Mesendoderm (in vitro differentiated cells): Measurements from ENCODE around the gene NUMB. TPM values are rescaled to one million over a fixed set of nuclear protein-coding genes. Genes with fewer than 3 reads are reported as not detected.
A peak's percentile ranks its signal among the peaks of the same experiment; 100 is the strongest.

Source experiments
- DNase-seq: peaks from one replicate; pipeline ENCODE4 v3.0.0; 2013
- H2AK5ac ChIP-seq: 2 replicates; pipeline ENCODE4 v1.6.1; 2013; ENCODE audit warnings: low read length, inconsistent platforms
- H2BK120ac ChIP-seq: 2 replicates; pipeline ENCODE4 v1.6.1; 2013; ENCODE audit warnings: low read depth, mild to moderate bottlenecking, low read length, moderate library complexity, mixed read lengths
- H2BK15ac ChIP-seq: replicated peaks from 2 replicates; pipeline ENCODE4 v1.6.1; 2013; ENCODE audit warnings: low read depth, mild to moderate bottlenecking, moderate library complexity
- H2BK5ac ChIP-seq: 2 replicates; pipeline ENCODE4 v1.6.1; 2013; ENCODE audit warnings: low read length, inconsistent platforms
- H3K18ac ChIP-seq: 2 replicates; pipeline ENCODE4 v1.6.1; 2013; ENCODE audit warnings: mild to moderate bottlenecking, low read length, mixed read lengths
- H3K23ac ChIP-seq: one replicate; pipeline ENCODE4 v1.6.1; 2013; ENCODE audit warnings: low read length
- H3K27ac ChIP-seq: 2 replicates; pipeline ENCODE4 v1.5.1; 2013; ENCODE audit warnings: low read depth, mild to moderate bottlenecking, inconsistent platforms, low read length, moderate library complexity
- H3K27me3 ChIP-seq: 2 replicates; pipeline ENCODE4 v1.6.1; 2013; ENCODE audit warnings: low read length, control low read depth, mild to moderate bottlenecking, inconsistent platforms; ENCODE audit not compliant: insufficient read depth, poor library complexity
- H3K36me3 ChIP-seq: 2 replicates; pipeline ENCODE4 v1.6.1; 2013; ENCODE audit warnings: low read length, inconsistent platforms; ENCODE audit not compliant: control insufficient read depth, insufficient read depth
- H3K4ac ChIP-seq: one replicate; pipeline ENCODE4 v1.6.1; 2013; ENCODE audit warnings: low read depth, mild to moderate bottlenecking, low read length, moderate library complexity
- H3K4me1 ChIP-seq: 2 replicates; pipeline ENCODE4 v1.6.1; 2013; ENCODE audit warnings: low read depth, low read length, inconsistent platforms; ENCODE audit not compliant: control insufficient read depth
- H3K4me2 ChIP-seq: 2 replicates; pipeline ENCODE4 v1.6.1; 2013; ENCODE audit warnings: low read length
- H3K4me3 ChIP-seq: 2 replicates; pipeline ENCODE4 v1.5.1; 2013; ENCODE audit warnings: mild to moderate bottlenecking, low read length
- H3K56ac ChIP-seq: one replicate; pipeline ENCODE4 v1.6.1; 2013; ENCODE audit warnings: low read length
- H3K79me1 ChIP-seq: 2 replicates; pipeline ENCODE4 v1.6.1; 2013; ENCODE audit warnings: low read length, inconsistent platforms
- H3K79me2 ChIP-seq: 2 replicates; pipeline ENCODE4 v1.6.1; 2013; ENCODE audit warnings: mild to moderate bottlenecking, low read length; ENCODE audit not compliant: control insufficient read depth, insufficient read depth
- H3K9ac ChIP-seq: 2 replicates; pipeline ENCODE4 v1.6.1; 2013; ENCODE audit warnings: low read length, inconsistent platforms
- H4K5ac ChIP-seq: one replicate; pipeline ENCODE4 v1.6.1; 2013; ENCODE audit warnings: low read length
- H4K8ac ChIP-seq: one replicate; pipeline ENCODE4 v1.6.1; 2013; ENCODE audit warnings: low read depth, mild to moderate bottlenecking, control low read depth, low read length, moderate library complexity
- WGBS: extraction: QIAGEN DNeasy Blood & Tissue Kit; methylation state at CpG from one replicate; pipeline ENCODE4 v1.1.7; 2013; ENCODE audit warnings: low lambda C conversion rate, missing lambda C conversion rate; ENCODE audit not compliant: insufficient coverage; ENCODE audit errors: extremely low coverage; 5-methylcytosine and 5-hydroxymethylcytosine counted together
- polyA plus RNA-seq, 2 experiments: library from polyadenylated mRNA; stranded (reverse); fragments of 200-250 nt; gene quantifications; one replicate each; pipeline ENCODE4 v1.2.3, GENCODE V29; 2013

The NUMB gene
- 46.8 TPM for polyA plus RNA-seq (2013, experiment 1 of 2)
- 43.6 TPM for polyA plus RNA-seq (2013, experiment 2 of 2)

- Histone ChIP-seq H3K79me1 (peaks cover 4% of the 10 kb centered on the region), H3K4me3 (peak within 1 kb of the TSS; percentile 91), H4K8ac (no peak within 1 kb of the TSS), H3K27me3 (no peaks in the 10 kb centered on the region), H3K4ac (peak within 1 kb of the TSS; percentile 82), H3K4me1 (peaks cover 2% of the 10 kb centered on the region), H2BK120ac (peak within 1 kb of the TSS; percentile 69), H2BK15ac (no peak within 1 kb of the TSS), H3K36me3 (no peaks in the 10 kb centered on the region), H3K4me2 (peak within 1 kb of the TSS; percentile 60), H3K27ac (peak within 1 kb of the TSS; percentile 93), H3K9ac (peak within 1 kb of the TSS; percentile 92), H3K56ac (peak within 1 kb of the TSS; percentile 93), H2BK5ac (peak within 1 kb of the TSS; percentile 61), H3K18ac (peak within 1 kb of the TSS; percentile 91), H3K23ac (peak within 1 kb of the TSS; percentile 91), H3K79me2 (peaks cover 7% of the 10 kb centered on the region), H4K5ac (no peak within 1 kb of the TSS), H2AK5ac (no peak within 1 kb of the TSS)
- DNase-seq, result peak; percentile 100
- no CpG with 5 or more reads among the region's 60 CpGs for WGBS
Observed at GRCh38 chr14:73458183-73458976, at the start of gene NUMB. NUMB (minus strand) TSS chr14:73458546; CDS start chr14:73355751, 102,795 bp downstream.

- no peak overlapping the region for H2BK120ac ChIP-seq
- no peak overlapping the region for H3K18ac ChIP-seq
- H3K9ac ChIP-seq, result no peak overlapping the region
- H2BK5ac ChIP-seq, result no peak overlapping the region
- WGBS, result no CpG with 5 or more reads among the region's 3 CpGs
- H2BK15ac ChIP-seq, result no peak overlapping the region
- H4K5ac ChIP-seq, result no peak overlapping the region
- no peak overlapping the region for H3K4me2 ChIP-seq
- H4K8ac ChIP-seq, result no peak overlapping the region
- H3K56ac ChIP-seq, result no peak overlapping the region
- no peak overlapping the region for H3K27ac ChIP-seq
- no peaks in the 10 kb centered on the region for H3K36me3 ChIP-seq
- no peak overlapping the region for H2AK5ac ChIP-seq
- H3K79me2 ChIP-seq, result no peaks in the 10 kb centered on the region
- no peaks in the 10 kb centered on the region for H3K27me3 ChIP-seq
- no peak overlapping the region for H3K4me3 ChIP-seq
- no peak overlapping the region for H3K23ac ChIP-seq
- H3K79me1 ChIP-seq, result no peaks in the 10 kb centered on the region
- H3K4me1 ChIP-seq, result no peaks in the 10 kb centered on the region
- DNase-seq, result no peak
- H3K4ac ChIP-seq, result no peak overlapping the region
Observed at GRCh38 chr14:73503648-73504047, 45.3 kb upstream of the NUMB start.

- H3K79me2 ChIP-seq, result no peaks in the 10 kb centered on the region
- H3K79me1 ChIP-seq, result no peaks in the 10 kb centered on the region
- H2BK15ac ChIP-seq, result no peak overlapping the region
- H3K4me2 ChIP-seq, result no peak overlapping the region
- H2BK120ac ChIP-seq, result no peak overlapping the region
- no peaks in the 10 kb centered on the region for H3K36me3 ChIP-seq
- no peak overlapping the region for H2AK5ac ChIP-seq
- no CpG with 5 or more reads among the region's 11 CpGs for WGBS
- no peak overlapping the region for H3K4me3 ChIP-seq
- no peak overlapping the region for H2BK5ac ChIP-seq
- H4K5ac ChIP-seq, result no peak overlapping the region
- no peak overlapping the region for H4K8ac ChIP-seq
- no peak overlapping the region for H3K27ac ChIP-seq
- H3K9ac ChIP-seq, result no peak overlapping the region
- H3K4ac ChIP-seq, result no peak overlapping the region
- H3K56ac ChIP-seq, result no peak overlapping the region
- H3K23ac ChIP-seq, result no peak overlapping the region
- H3K18ac ChIP-seq, result no peak overlapping the region
- DNase-seq, result no peak
- no peaks in the 10 kb centered on the region for H3K27me3 ChIP-seq
- no peaks in the 10 kb centered on the region for H3K4me1 ChIP-seq
Observed at GRCh38 chr14:73502017-73502619, 43.8 kb upstream of the NUMB start.

- Histone ChIP-seq H3K79me2 (no peaks in the 10 kb centered on the region), H2BK15ac (no peak overlapping the region), H3K4ac (no peak overlapping the region), H3K9ac (no peak overlapping the region), H3K56ac (no peak overlapping the region), H4K5ac (no peak overlapping the region), H3K36me3 (no peaks in the 10 kb centered on the region), H4K8ac (no peak overlapping the region), H2BK120ac (no peak overlapping the region), H3K23ac (no peak overlapping the region), H3K4me3 (no peak overlapping the region), H3K4me2 (no peak overlapping the region), H3K79me1 (no peaks in the 10 kb centered on the region), H3K27me3 (no peaks in the 10 kb centered on the region), H3K27ac (no peak overlapping the region), H3K18ac (no peak overlapping the region), H3K4me1 (no peaks in the 10 kb centered on the region), H2AK5ac (no peak overlapping the region), H2BK5ac (no peak overlapping the region)
- WGBS, result no CpG with 5 or more reads among the region's 6 CpGs
- no peak for DNase-seq
Observed at GRCh38 chr14:73500360-73500759, 42.0 kb upstream of the NUMB start.

- Histone ChIP-seq H2AK5ac (no peak overlapping the region), H3K9ac (no peak overlapping the region), H3K27me3 (no peaks in the 10 kb centered on the region), H4K5ac (no peak overlapping the region), H2BK15ac (no peak overlapping the region), H3K4me3 (no peak overlapping the region), H3K4ac (no peak overlapping the region), H3K56ac (no peak overlapping the region), H3K23ac (no peak overlapping the region), H2BK5ac (no peak overlapping the region), H3K27ac (no peak overlapping the region), H3K79me2 (peaks cover 13% of the 10 kb centered on the region), H3K36me3 (no peaks in the 10 kb centered on the region), H3K4me1 (peaks cover 8% of the 10 kb centered on the region), H4K8ac (no peak overlapping the region), H3K79me1 (peaks cover 13% of the 10 kb centered on the region), H2BK120ac (no peak overlapping the region), H3K4me2 (no peak overlapping the region), H3K18ac (no peak overlapping the region)
- whole genome bisulfite sequencing, result no CpG with 5 or more reads among the region's 2 CpGs
- DNase-seq, result no peak
Observed at GRCh38 chr14:73494593-73494992, 36.2 kb upstream of the NUMB start.
